Neural cell (in vitro differentiated cells): Measurements from ENCODE around the gene IZUMO1R. TPM values are rescaled to one million over a fixed set of nuclear protein-coding genes. Genes with fewer than 3 reads are reported as not detected.

ENCODE experiments used
- H2AFZ ChIP-seq: fragments of 200-600, 300-800 bp; sonication (generic), shearing (Covaris generic); 2 replicates; pipeline ENCODE4 v1.6.0; 2014; ENCODE audit warnings: low read depth, mild to moderate bottlenecking, antibody characterized with exemption, low read length, moderate library complexity
- H3F3A ChIP-seq: fragments of 200-600 bp; shearing (Covaris generic); 2 replicates; pipeline ENCODE4 v1.6.1; 2016; ENCODE audit warnings: mild to moderate bottlenecking, moderate library complexity, mixed read lengths, antibody characterized with exemption, low read length; ENCODE audit not compliant: insufficient read depth, poor library complexity, severe bottlenecking
- H3K27ac ChIP-seq: fragments of 200-600, 300-800 bp; sonication (generic), shearing (Covaris generic); 2 replicates; pipeline ENCODE4 v1.5.1; 2014; ENCODE audit warnings: mild to moderate bottlenecking, low read length, moderate library complexity
- H3K27me3 ChIP-seq: fragments of 300-800, 200-600 bp; sonication (generic), shearing (Covaris generic); 2 replicates; pipeline ENCODE4 v1.6.0; 2014; ENCODE audit warnings: mild to moderate bottlenecking, low read depth, low read length, moderate library complexity; ENCODE audit not compliant: insufficient read depth
- H3K36me3 ChIP-seq: fragments of 300-800, 200-600 bp; sonication (generic), shearing (Covaris generic); 2 replicates; pipeline ENCODE4 v1.5.1; 2014; ENCODE audit warnings: mild to moderate bottlenecking, antibody characterized with exemption, low read length, moderate library complexity; ENCODE audit not compliant: insufficient read depth
- H3K4me2 ChIP-seq: fragments of 300-800, 200-600 bp; sonication (generic), shearing (Covaris generic); 2 replicates; pipeline ENCODE4 v1.6.0; 2014; ENCODE audit warnings: mild to moderate bottlenecking, low read length
- H3K4me3 ChIP-seq: fragments of 300-800, 200-600 bp; sonication (generic), shearing (Covaris generic); 2 replicates; pipeline ENCODE4 v1.5.1; 2014; ENCODE audit warnings: mild to moderate bottlenecking, low read length, moderate library complexity
- H3K79me2 ChIP-seq: fragments of 200-600 bp; shearing (Covaris generic); replicated peaks from 2 replicates; pipeline ENCODE4 v1.6.0; 2014; ENCODE audit warnings: mild to moderate bottlenecking, low read length, moderate library complexity; ENCODE audit not compliant: insufficient read depth
- H3K9ac ChIP-seq: fragments of 300-800, 200-600 bp; sonication (generic), shearing (Covaris generic); 2 replicates; pipeline ENCODE4 v1.6.1; 2016; ENCODE audit warnings: mild to moderate bottlenecking, low read length, mixed read lengths
- H3K9me2 ChIP-seq: fragments of 200-600 bp; shearing (Covaris generic); 2 replicates; pipeline ENCODE4 v1.6.1; 2016; ENCODE audit warnings: mild to moderate bottlenecking, low read length, mixed read lengths; ENCODE audit not compliant: insufficient read depth
- H3K9me3 ChIP-seq: fragments of 200-600, 300-800 bp; sonication (generic), shearing (Covaris generic); 2 replicates; pipeline ENCODE4 v1.6.1; 2016; ENCODE audit warnings: mild to moderate bottlenecking, mixed run types, low read length, moderate library complexity, mixed read lengths
- H4K20me1 ChIP-seq: fragments of 200-600 bp; shearing (Covaris generic); 2 replicates; pipeline ENCODE4 v1.6.1; 2016; ENCODE audit warnings: mild to moderate bottlenecking, mixed run types; ENCODE audit not compliant: insufficient read depth
- CTCF ChIP-seq: fragments of 450-650 bp; IDR thresholded peaks from 2 replicates; pipeline ENCODE4 v1.5.1; 2014; ENCODE audit warnings: antibody characterized with exemption, mild to moderate bottlenecking, moderate library complexity; ENCODE audit not compliant: poor library complexity, severe bottlenecking
- EP300 ChIP-seq: fragments of 450-650 bp; conservative IDR thresholded peaks from 2 replicates; pipeline ENCODE4 v1.6.1; 2014; ENCODE audit warnings: antibody characterized with exemption, mild to moderate bottlenecking, moderate library complexity; ENCODE audit not compliant: poor library complexity, severe bottlenecking
- EZH2 ChIP-seq: fragments of 200-600, 300-800 bp; shearing (Covaris generic), sonication (generic); IDR thresholded peaks from 2 replicates; pipeline ENCODE4 v1.6.1; 2014; ENCODE audit warnings: antibody characterized with exemption, low read length, borderline replicate concordance, mild to moderate bottlenecking; ENCODE audit not compliant: insufficient read depth, poor library complexity, severe bottlenecking
- MXI1 ChIP-seq: fragments of 450-650 bp; conservative IDR thresholded peaks from 2 replicates; pipeline ENCODE4 v1.6.1; 2014; ENCODE audit warnings: antibody characterized with exemption, mild to moderate bottlenecking; ENCODE audit not compliant: poor library complexity, severe bottlenecking
- POLR2AphosphoS5 ChIP-seq: IDR thresholded peaks from 2 replicates; pipeline ENCODE4 v1.6.1; 2012
- RAD21 ChIP-seq: fragments of 450-650 bp; conservative IDR thresholded peaks from 2 replicates; pipeline ENCODE4 v1.6.1; 2014; ENCODE audit warnings: antibody characterized with exemption, mild to moderate bottlenecking, moderate library complexity
- REST ChIP-seq: IDR thresholded peaks from 2 replicates; pipeline ENCODE4 v1.6.1; 2012; ENCODE audit warnings: borderline replicate concordance
- SMC3 ChIP-seq: fragments of 450-650 bp; conservative IDR thresholded peaks from 2 replicates; pipeline ENCODE4 v1.6.1; 2014; ENCODE audit warnings: antibody characterized with exemption, mild to moderate bottlenecking, moderate library complexity; ENCODE audit not compliant: poor library complexity
- TAF1 ChIP-seq: IDR thresholded peaks from 2 replicates; pipeline ENCODE4 v1.6.1; 2012; ENCODE audit warnings: low read depth
- polyA plus RNA-seq: library from polyadenylated mRNA; depleted of rRNA; stranded (reverse); fragments of >200 nt; gene quantifications from 2 replicates; pipeline ENCODE4 v1.2.3, GENCODE V29; 2014

IZUMO1R gene
- polyA plus RNA-seq, 1 donor from 2014 or later = not detected

- H3K4me2 ChIP-seq = no peak overlapping the region
- no peaks in the 10 kb centered on the region for H4K20me1 ChIP-seq
- no peak overlapping the region for H3K4me3 ChIP-seq
- H3K9me3 ChIP-seq = no peaks in the 10 kb centered on the region
- no peaks in the 10 kb centered on the region for H3K27me3 ChIP-seq
- no peaks in the 10 kb centered on the region for H3K9me2 ChIP-seq
- no peak overlapping the region for H2AFZ ChIP-seq
- H3K79me2 ChIP-seq = no peaks in the 10 kb centered on the region
- no peaks in the 10 kb centered on the region for H3F3A ChIP-seq
- no peak overlapping the region for H3K9ac ChIP-seq
- no peak overlapping the region for H3K27ac ChIP-seq
- TF ChIP-seq CTCF (no peak), EP300 (no peak), MXI1 (no peak), POLR2AphosphoS5 (no peak), TAF1 (no peak), REST (no peak)
- H3K36me3 ChIP-seq = no peaks in the 10 kb centered on the region
Observed at GRCh38 chr11:94281324-94281723, 23.1 kb upstream of the IZUMO1R start.

- H3K27me3 ChIP-seq = no peaks in the 10 kb centered on the region
- H4K20me1 ChIP-seq = no peaks in the 10 kb centered on the region
- H3F3A ChIP-seq = no peaks in the 10 kb centered on the region
- no peaks in the 10 kb centered on the region for H3K9me3 ChIP-seq
- H3K9me2 ChIP-seq = no peaks in the 10 kb centered on the region
- no peak overlapping the region for H2AFZ ChIP-seq
- no peak for TF ChIP-seq TAF1
- no peak for TF ChIP-seq CTCF
- no peak for TF ChIP-seq EZH2
- TF ChIP-seq EP300 = no peak
- no peak for TF ChIP-seq RAD21
- no peak for TF ChIP-seq MXI1
- no peak for TF ChIP-seq REST
- TF ChIP-seq SMC3 = no peak
- no peak for TF ChIP-seq POLR2AphosphoS5
- H3K27ac ChIP-seq = no peak overlapping the region
- H3K36me3 ChIP-seq = no peaks in the 10 kb centered on the region
- no peak overlapping the region for H3K4me2 ChIP-seq
- H3K79me2 ChIP-seq = no peaks in the 10 kb centered on the region
- H3K9ac ChIP-seq = no peak overlapping the region
- no peak overlapping the region for H3K4me3 ChIP-seq
Observed at GRCh38 chr11:94283678-94284077, 20.7 kb upstream of the IZUMO1R start.
